Measurements from ENCODE around the gene EOMES. TPM values are rescaled to one million over a fixed set of nuclear protein-coding genes. Genes with fewer than 3 reads are reported as not detected.

The EOMES gene
- total RNA-seq, 8 experiments from 2014 or later = 0.14 to 0.33 (median 0.31) TPM; not detected in 1

DNA sequence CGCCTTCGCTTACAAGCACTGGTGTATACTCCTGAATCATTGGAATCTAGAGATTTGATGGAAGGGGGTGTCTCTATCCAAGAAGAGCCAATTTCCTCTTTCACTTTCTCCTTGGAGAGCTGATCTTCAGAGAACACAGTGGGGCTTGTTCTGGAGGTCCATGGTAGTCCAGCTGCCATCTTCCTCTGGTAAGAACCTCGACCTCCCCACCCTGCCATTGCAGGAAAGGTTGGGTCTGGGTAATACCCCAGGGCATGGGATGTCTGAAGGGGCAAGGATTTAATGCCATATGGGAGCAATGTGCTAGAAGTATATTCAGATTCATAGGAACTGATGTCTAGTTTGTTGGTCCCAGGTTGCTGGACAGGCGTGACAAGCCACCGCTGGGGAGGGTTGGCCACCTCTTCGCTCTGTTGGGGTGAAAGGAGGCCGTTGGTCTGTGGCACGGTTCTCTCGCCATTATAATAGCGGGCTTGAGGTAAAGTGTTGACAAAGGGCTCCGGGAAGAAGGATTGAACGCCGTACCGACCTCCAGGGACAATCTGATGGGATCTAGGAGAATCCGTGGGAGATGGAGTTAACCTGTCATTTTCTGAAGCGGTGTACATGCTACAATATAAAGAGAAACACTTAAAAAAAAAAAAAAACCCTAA is 4.8 kb downstream of the EOMES start:
- no peak for ATAC-seq (replicated peaks in 6 of 8)
- H3K4me3 ChIP-seq = no peak overlapping the region
- H3K27ac ChIP-seq = no peak overlapping the region
- 31 to 89% (median 54%) methylated on average over 3 to 12 of the region's 16 CpGs; no CpG with 5 or more reads in 2 of the 10 experiments for WGBS, 10 experiments
- in situ Hi-C loops (cut with MboI; ENCODE audit: low pct_unique_long_range_greater_than_20kb in 2 of 9, low sequenced_read_pairs in 9 of 9, unreplicated experiment in 9 of 9) = loop anchor here in 5 of 9 experiments (25.0 kb wide), 2 partner anchors 595 to 620 kb away; partner anchors contain the start of genes AZI2 (in 1 of the 5) and ZCWPW2 (in 1 of the 5)
- H3K4me1 ChIP-seq (replicated peaks in 1 of 2) = peaks cover 22 to 25% of the 10 kb centered on the region in 2 donors

DNA sequence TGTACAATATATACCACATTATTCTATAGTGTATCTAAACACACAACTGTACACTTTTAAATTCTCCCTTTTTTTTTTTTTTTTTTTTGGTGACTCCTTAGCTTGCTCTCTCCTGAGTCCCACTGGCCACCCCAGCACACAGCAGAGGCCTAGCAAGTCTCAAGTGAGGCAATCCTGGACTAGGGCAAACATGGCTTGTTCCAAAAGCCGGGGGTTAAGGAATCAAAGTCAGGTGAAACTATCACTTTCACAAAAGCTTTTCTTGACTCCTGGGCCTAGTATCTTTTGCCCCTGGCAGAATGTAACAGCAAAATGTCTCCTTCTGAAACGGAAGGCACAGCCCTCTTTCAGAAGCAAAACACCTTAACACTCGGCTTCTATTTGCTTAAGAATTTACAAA is 5.8 kb downstream of the EOMES start:
- H3K27ac ChIP-seq = no peak overlapping the region
- no peak for ATAC-seq (replicated peaks in 6 of 8)
- peaks cover 22% of the 10 kb centered on the region in 2 donors for H3K4me1 ChIP-seq (replicated peaks in 1 of 2)
- WGBS, 10 experiments = 50 to 100% (median 64%) methylated on average over 1 to 3 of the region's 3 CpGs; no CpG with 5 or more reads in 3 of the 10 experiments
- H3K4me3 ChIP-seq = no peak overlapping the region
- in situ Hi-C loops (cut with MboI; ENCODE audit: low pct_unique_long_range_greater_than_20kb in 2 of 9, low sequenced_read_pairs in 9 of 9, unreplicated experiment in 9 of 9) = loop anchor here in 5 of 9 experiments (25.0 kb wide), 2 partner anchors 596 to 621 kb away; partner anchors contain the start of genes AZI2 (in 1 of the 5) and ZCWPW2 (in 1 of the 5)

DNA sequence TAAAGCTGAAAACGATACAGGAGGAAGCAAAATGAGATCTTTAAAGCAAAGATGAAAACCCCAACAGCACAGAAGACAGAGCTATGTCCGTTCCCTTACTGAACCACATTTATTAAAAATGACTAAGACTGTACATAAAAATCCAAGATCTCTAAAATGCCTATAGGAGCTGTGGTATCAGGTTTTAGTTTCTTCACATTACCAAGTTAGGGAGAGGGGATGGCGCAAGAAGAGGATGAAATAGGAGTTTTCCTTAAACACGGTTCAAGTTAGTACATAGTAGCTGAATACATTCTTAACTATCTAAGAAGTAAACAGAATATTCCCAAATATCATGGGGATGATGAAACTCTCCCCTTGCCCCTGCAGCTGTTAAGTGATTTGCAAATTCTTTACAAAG is 6.3 kb downstream of the EOMES start:
- ATAC-seq (replicated peaks in 6 of 8) = no peak
- in situ Hi-C loops (cut with MboI; ENCODE audit: low pct_unique_long_range_greater_than_20kb in 2 of 9, low sequenced_read_pairs in 9 of 9, unreplicated experiment in 9 of 9) = loop anchor here in 5 of 9 experiments (25.0 kb wide), 2 partner anchors 596 to 621 kb away; partner anchors contain the start of genes AZI2 (in 1 of the 5) and ZCWPW2 (in 1 of the 5)
- H3K27ac ChIP-seq = no peak overlapping the region
- no peak overlapping the region for H3K4me3 ChIP-seq
- peaks cover 18 to 22% of the 10 kb centered on the region in 2 donors for H3K4me1 ChIP-seq (replicated peaks in 1 of 2)
- WGBS, 10 experiments = 4 to 78% (median 46%) methylated on average over 2 to 3 of the region's 4 CpGs; no CpG with 5 or more reads in 3 of the 10 experiments

DNA sequence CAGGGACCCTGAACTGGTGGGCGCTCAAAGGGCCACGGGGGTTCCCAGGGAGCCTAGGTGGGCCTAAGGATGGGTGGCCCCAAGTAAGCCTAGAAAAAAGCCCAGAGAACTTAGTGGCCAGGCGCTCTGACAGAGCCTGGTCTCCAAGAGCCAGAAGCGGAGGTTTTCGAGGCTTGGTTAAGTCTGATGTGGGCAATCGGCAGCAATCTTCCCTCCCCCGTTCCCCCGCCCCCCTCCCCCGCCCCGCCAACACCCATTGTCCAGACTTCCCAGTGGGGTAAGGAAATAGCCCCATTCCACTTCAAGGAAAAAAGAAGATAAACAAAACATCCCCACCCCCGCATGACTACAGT is 6.7 kb downstream of the EOMES start:
- Histone ChIP-seq H3K4me3 (peak overlapping the region in 1 of 5 donors; percentile 10), H3K4me1 (replicated peaks in 1 of 2) (peaks cover 16 to 22% of the 10 kb centered on the region in 2 donors), H3K27ac (no peak overlapping the region)
- ATAC-seq (replicated peaks in 6 of 8) = peak in 2 of 8 experiments; percentile 21 to 22
- in situ Hi-C loops (cut with MboI; ENCODE audit: low pct_unique_long_range_greater_than_20kb in 2 of 9, low sequenced_read_pairs in 9 of 9, unreplicated experiment in 9 of 9) = loop anchor here in 5 of 9 experiments (25.0 kb wide), 2 partner anchors 597 to 622 kb away; partner anchors contain the start of genes AZI2 (in 1 of the 5) and ZCWPW2 (in 1 of the 5)
- 0 to 80% (median 0%) methylated on average over 1 to 6 of the region's 11 CpGs; no CpG with 5 or more reads in 4 of the 10 experiments for WGBS, 10 experiments

DNA sequence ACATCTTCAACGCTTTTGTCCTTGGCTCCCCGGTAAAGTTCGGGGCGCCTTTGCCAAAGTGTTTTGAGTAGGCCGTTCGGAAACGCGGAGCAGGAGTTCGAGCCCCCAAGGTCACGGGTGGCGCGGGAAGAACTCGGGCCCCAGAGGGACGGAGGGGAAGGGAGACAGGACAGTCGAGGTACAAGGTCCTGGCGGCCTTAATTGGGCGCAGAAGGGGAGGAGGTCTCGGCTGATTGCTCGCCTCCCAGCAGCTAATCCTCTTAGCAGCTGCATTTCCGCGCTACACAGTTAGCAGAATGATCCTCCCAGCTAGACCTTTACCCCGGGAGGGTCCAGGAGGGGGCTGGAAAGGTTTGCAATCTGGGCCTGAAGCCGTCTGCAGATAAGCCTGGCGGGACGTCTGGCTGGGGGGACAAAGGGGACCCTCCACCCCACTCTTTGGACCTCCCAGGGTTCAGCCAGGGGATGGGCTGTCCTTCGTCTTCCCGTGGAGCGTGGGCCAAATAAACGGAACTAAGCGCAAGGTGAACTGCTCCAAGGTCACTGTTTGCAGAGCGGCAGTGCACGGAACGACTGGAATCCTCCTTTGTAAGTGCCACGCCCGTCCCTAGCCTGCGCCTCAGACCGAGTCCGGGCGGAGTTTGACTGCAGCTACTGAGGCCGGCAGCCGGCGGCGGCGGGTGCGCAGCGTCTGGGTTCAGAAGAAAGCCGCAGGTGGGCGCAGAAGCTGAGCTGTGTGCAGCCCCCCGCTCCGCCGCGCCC is 7.2 kb downstream of the EOMES start:
- 0 to 28% (median 8%) methylated on average over 2 to 13 of the region's 52 CpGs; no CpG with 5 or more reads in 3 of the 10 experiments for WGBS, 10 experiments
- Histone ChIP-seq H3K27ac (no peak overlapping the region), H3K4me3 (peak overlapping the region in 1 of 5 donors; percentile 10), H3K4me1 (replicated peaks in 1 of 2) (peaks cover 16 to 22% of the 10 kb centered on the region in 2 donors)
- ATAC-seq (replicated peaks in 6 of 8) = peak in 7 of 8 experiments; percentile 41 to 64 (median 48)
- in situ Hi-C loops (cut with MboI; ENCODE audit: low pct_unique_long_range_greater_than_20kb in 2 of 9, low sequenced_read_pairs in 9 of 9, unreplicated experiment in 9 of 9) = loop anchor here in 5 of 9 experiments (25.0 kb wide), 2 partner anchors 597 to 622 kb away; partner anchors contain the start of genes AZI2 (in 1 of the 5) and ZCWPW2 (in 1 of the 5)

DNA sequence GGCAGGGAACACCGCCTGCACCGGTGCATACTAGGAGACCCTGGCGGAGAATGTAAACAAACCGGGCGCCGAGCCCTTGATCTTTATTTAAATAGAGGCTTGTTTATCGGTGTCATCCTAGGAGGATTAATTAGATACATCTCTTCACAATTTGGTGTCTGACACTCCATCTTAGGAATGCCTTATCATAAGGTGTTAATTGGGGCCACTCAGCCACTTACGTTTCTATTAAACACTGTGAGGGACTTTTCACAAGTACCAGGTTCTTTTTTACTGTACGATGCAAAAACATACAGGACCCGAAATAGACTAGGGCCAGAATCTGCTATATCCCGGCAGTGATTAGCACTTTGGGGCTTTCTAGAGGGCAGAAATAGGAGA is 8.0 kb downstream of the EOMES start:
- WGBS, 10 experiments = 0 to 38% (median 16%) methylated on average over 1 to 8 of the region's 11 CpGs; no CpG with 5 or more reads in 1 of the 10 experiments
- in situ Hi-C loops (cut with MboI; ENCODE audit: low pct_unique_long_range_greater_than_20kb in 2 of 9, low sequenced_read_pairs in 9 of 9, unreplicated experiment in 9 of 9) = loop anchor here in 5 of 9 experiments (25.0 kb wide), 2 partner anchors 598 to 623 kb away; partner anchors contain the start of genes AZI2 (in 1 of the 5) and ZCWPW2 (in 1 of the 5)
- no peak for ATAC-seq (replicated peaks in 6 of 8)
- Histone ChIP-seq H3K4me3 (no peak overlapping the region), H3K4me1 (replicated peaks in 1 of 2) (peaks cover 16 to 22% of the 10 kb centered on the region in 2 donors), H3K27ac (no peak overlapping the region)

DNA sequence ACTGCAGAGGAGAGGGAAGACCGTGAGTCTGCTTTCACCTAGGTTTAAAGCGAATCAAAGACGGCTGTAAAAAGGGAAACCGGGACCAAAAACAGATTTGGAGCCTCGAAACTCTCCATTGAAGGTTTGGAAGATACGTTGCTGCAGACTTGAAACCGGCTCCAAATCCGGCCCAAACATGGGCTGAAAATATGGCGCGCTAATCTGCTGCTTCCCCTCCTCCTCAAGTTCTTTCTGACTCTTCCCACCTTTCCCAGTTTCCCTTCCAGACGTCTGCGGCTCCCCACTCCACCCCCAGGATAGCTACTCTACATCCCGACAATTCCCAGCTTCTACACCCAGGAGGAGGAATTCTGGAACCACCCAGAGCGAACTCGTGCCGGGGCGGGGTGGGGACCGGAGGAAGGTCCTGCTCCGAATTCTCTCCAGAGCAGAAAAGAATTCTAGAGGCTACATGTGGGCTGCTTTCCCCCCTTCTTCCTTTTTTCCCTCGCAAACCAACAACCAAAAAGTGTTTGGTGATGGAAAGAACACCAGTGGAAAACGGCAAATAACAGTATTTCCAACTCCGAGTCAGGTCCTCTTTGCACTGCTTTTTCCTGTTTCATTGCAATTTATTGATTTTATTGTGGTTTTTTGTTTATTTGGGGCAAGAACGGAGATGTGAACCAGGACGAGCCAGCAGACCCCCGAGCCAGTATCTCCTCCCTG is 8.5 kb downstream of the EOMES start:
- in situ Hi-C loops (cut with MboI; ENCODE audit: low pct_unique_long_range_greater_than_20kb in 2 of 9, low sequenced_read_pairs in 9 of 9, unreplicated experiment in 9 of 9) = loop anchor here in 5 of 9 experiments (25.0 kb wide), 2 partner anchors 599 to 624 kb away; partner anchors contain the start of genes AZI2 (in 1 of the 5) and ZCWPW2 (in 1 of the 5)
- peaks cover 16 to 22% of the 10 kb centered on the region in 2 donors for H3K4me1 ChIP-seq (replicated peaks in 1 of 2)
- 0 to 14% (median 0%) methylated on average over 3 to 18 of the region's 25 CpGs; no CpG with 5 or more reads in 1 of the 10 experiments for WGBS, 10 experiments
- H3K4me3 ChIP-seq = peak overlapping the region in 3 of 5 donors; percentile 18 to 31 (median 22)
- no peak for ATAC-seq (replicated peaks in 6 of 8)
- H3K27ac ChIP-seq = no peak overlapping the region

DNA sequence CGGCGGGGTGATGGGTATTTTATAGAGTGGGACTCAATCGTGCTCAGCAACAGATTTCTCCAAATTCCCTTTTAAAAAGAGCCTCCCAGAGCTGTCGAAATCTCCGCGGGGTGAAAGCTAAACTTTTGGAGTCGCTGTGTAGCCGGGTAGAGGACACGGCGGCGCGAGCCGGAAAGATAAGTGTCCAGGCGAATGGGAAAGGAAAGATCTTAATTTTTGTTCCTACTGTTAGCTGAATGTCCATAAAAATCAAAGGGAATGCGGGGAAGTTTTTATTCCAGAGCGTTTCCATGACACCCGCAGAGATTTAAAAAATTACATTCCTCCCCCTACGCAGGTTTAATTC is 9.1 kb downstream of the EOMES start:
- no peak overlapping the region for H3K27ac ChIP-seq
- in situ Hi-C loops (cut with MboI; ENCODE audit: low pct_unique_long_range_greater_than_20kb in 2 of 9, low sequenced_read_pairs in 9 of 9, unreplicated experiment in 9 of 9) = loop anchor here in 5 of 9 experiments (25.0 kb wide), 2 partner anchors 599 to 624 kb away; partner anchors contain the start of genes AZI2 (in 1 of the 5) and ZCWPW2 (in 1 of the 5)
- WGBS, 10 experiments = 0 to 8% (median 1%) methylated on average over 3 to 15 of the region's 18 CpGs; no CpG with 5 or more reads in 2 of the 10 experiments
- ATAC-seq (replicated peaks in 6 of 8) = peak in 6 of 8 experiments; percentile 2 to 16 (median 10)
- H3K4me3 ChIP-seq = peak overlapping the region; percentile 9 to 31 (median 18)
- H3K4me1 ChIP-seq (replicated peaks in 1 of 2) = peaks cover 16 to 22% of the 10 kb centered on the region in 2 donors

DNA sequence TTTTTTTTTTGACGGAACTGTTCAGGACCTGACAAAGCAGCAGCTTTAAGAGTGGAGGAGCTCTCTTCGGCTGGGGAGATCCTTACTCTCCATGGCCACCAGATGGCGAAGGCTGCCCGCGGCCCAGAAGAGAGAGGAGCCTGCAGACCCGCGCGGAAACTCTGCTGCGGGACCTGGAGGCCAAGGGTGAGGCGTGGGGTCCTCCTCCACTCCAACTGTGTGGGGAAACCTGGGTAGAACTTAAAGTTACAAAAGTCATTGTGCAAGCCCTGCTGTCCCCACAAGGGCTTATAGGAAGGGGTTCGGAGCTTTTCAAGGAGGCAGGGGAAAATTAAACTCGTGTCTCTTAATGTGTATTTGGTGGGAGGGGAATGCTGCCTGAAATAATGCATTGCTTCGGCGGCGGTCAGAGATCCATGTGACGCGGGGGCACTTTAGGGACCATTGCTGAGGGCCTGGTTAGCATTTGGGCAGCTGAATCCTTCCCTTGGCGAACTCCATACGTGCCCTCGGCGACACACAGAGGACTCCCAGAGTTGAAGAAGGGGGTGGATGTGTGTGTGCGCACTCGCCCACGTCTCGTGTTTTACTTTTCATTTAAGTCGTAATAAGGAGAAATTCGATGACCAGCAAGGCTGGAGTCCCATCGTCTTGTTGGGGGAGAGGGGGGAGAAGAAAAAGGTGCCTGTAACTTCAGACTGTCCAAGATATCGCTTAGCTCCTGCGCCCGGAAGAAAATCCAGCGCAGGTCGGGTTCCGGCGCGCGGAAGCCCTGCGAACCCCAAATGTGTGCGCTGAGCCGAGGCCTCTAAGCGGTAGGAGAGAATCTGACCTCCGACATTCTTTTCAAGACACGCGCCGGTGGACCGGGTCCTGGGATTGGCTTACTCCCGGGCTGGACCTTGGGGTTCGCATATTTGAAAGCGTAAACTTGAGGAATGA is 9.7 kb downstream of the EOMES start:
- H3K4me1 ChIP-seq (replicated peaks in 1 of 2) = peaks cover 16 to 22% of the 10 kb centered on the region in 2 donors
- 0 to 20% (median 2%) methylated on average over 1 to 33 of the region's 49 CpGs; no CpG with 5 or more reads in 1 of the 10 experiments for WGBS, 10 experiments
- H3K27ac ChIP-seq = no peak overlapping the region
- in situ Hi-C loops (cut with MboI; ENCODE audit: low pct_unique_long_range_greater_than_20kb in 2 of 9, low sequenced_read_pairs in 9 of 9, unreplicated experiment in 9 of 9) = loop anchor here in 5 of 9 experiments (25.0 kb wide), 2 partner anchors 600 to 625 kb away; partner anchors contain the start of genes AZI2 (in 1 of the 5) and ZCWPW2 (in 1 of the 5)
- H3K4me3 ChIP-seq = peak overlapping the region; percentile 9 to 31 (median 18)
- ATAC-seq (replicated peaks in 6 of 8) = peak; percentile 86 to 97 (median 95)

DNA sequence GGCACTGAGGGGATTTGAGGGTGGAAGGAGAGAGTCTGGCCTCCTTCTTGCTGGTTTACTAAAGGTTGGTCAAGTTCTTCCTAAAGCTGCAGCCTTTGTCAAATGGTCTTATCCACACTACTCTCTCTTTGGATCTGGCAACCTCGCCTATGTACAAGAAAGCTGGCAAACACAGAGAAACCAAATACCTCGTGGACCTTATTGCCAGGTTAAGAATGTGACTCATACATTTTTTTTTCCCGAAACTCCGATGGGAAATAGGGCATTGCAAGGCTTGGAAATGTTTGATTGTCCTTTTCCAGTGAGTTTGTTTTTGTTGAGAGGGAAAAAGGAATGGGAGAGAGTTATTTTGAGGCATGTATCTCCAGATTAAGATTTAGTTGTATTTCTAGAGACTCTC is 13.9 kb downstream of the EOMES start:
- in situ Hi-C loops (cut with MboI; ENCODE audit: low pct_unique_long_range_greater_than_20kb in 2 of 9, low sequenced_read_pairs in 9 of 9, unreplicated experiment in 9 of 9) = loop anchor here in 6 of 9 experiments (10.0 to 25.0 kb wide), 3 partner anchors 604 to 629 kb away; partner anchors contain the start of genes AZI2 (in 1 of the 6) and ZCWPW2 (in 1 of the 6)
- ATAC-seq (replicated peaks in 6 of 8) = no peak
- H3K27ac ChIP-seq = no peak overlapping the region
- peaks cover under 1 to 11% of the 10 kb centered on the region in 2 donors for H3K4me1 ChIP-seq (replicated peaks in 1 of 2)
- no peak overlapping the region for H3K4me3 ChIP-seq
- WGBS, 10 experiments = 24 to 80% (median 56%) methylated on average over 1 to 4 of the region's 4 CpGs; no CpG with 5 or more reads in 2 of the 10 experiments

DNA sequence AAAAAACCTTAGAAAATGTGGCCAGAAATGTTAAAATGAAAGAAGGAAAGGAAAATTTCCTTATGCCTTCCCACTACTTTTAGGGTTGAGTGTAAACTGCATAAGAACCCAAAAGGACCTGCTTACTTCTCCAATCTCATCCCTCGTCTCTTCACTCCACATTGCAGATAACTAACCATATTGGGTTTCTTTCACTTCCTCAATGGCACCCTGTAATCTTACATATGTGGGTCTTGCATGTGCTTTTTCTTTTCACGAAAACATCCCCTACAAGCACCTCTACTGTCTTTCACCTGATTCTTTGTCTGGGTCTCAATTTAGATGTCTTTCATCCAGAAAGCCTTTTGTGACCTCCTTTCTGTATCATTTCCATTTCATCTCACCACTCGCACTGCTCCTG is 23.1 kb downstream of the EOMES start:
- ATAC-seq (replicated peaks in 6 of 8) = no peak
- Histone ChIP-seq H3K4me3 (no peak overlapping the region), H3K27ac (no peak overlapping the region), H3K4me1 (replicated peaks in 1 of 2) (no peaks in the 10 kb centered on the region)
- WGBS, 10 experiments = 55 to 100% (median 80%) methylated on average over 1 to 3 of the region's 3 CpGs; no CpG with 5 or more reads in 1 of the 10 experiments
- in situ Hi-C loops (cut with MboI; ENCODE audit: low pct_unique_long_range_greater_than_20kb in 2 of 9, low sequenced_read_pairs in 9 of 9, unreplicated experiment in 9 of 9) = loop anchor here in 5 of 9 experiments (25.0 kb wide), 3 partner anchors 337 to 387 kb away; partner anchors contain the start of gene NEK10 (in 1 of the 5)

Measured in motor neuron (in vitro differentiated cells).